PC-3 (cell line): ENCODE results near the gene GDPD5. TPM values are rescaled to one million over a fixed set of nuclear protein-coding genes. Genes with fewer than 3 reads are reported as not detected.

Experiments
- ATAC-seq: fragments of 200-7000 bp; cut with Tn5 transposase; 2 replicates; pipeline ENCODE4 v1.9.1; 2020; ENCODE audit warnings: mild to moderate bottlenecking, moderate library complexity
- BruUV-seq: library from RNA; stranded (reverse); fragments of 400-500 nt; replicated peaks from 2 replicates; lab custom pipeline; 2021; lab: Mats Ljungman, UMichigan
- CTCF ChIA-PET: fragments of 300-600 bp; sonication (Branson Sonifier 250); formaldehyde crosslinking; loops from one replicate; lab custom pipeline; 2022; ENCODE audit warnings: antibody characterized with exemption; lab: Charles Lee
- POLR2A ChIA-PET: fragments of 300-600 bp; sonication (Branson Sonifier 250); formaldehyde crosslinking; loops from one replicate; lab custom pipeline; 2022; ENCODE audit warnings: antibody characterized with exemption; ENCODE audit not compliant: unreplicated experiment; lab: Charles Lee
- DNase-seq: peaks from one replicate; pipeline ENCODE4 v3.0.0-alpha.2; 2015
- H2AFZ ChIP-seq: fragments of 300-600 bp; sonication (generic); 2 replicates; pipeline ENCODE4 v1.6.0; 2016; ENCODE audit warnings: antibody characterized with exemption, low read length
- H3F3A ChIP-seq: fragments of 300-600 bp; sonication (generic); one replicate; pipeline ENCODE4 v1.6.0; 2017; ENCODE audit warnings: antibody characterized with exemption, low read length, control low read depth, mild to moderate bottlenecking; ENCODE audit not compliant: unreplicated experiment
- H3K27ac ChIP-seq: fragments of 300-600 bp; sonication (generic); 2 replicates; pipeline ENCODE4 v1.5.1; 2016; ENCODE audit warnings: mild to moderate bottlenecking, low read length
- H3K27me3 ChIP-seq: fragments of 300-600 bp; sonication (generic); 2 replicates; pipeline ENCODE4 v1.6.1; 2016; ENCODE audit warnings: low read length, mixed read lengths
- H3K36me3 ChIP-seq: fragments of 300-600 bp; sonication (generic); 2 replicates; pipeline ENCODE4 v1.6.1; 2016; ENCODE audit warnings: low read depth, mixed run types, low read length, mixed read lengths
- H3K4me1 ChIP-seq: fragments of 300-600 bp; sonication (generic); 2 replicates; pipeline ENCODE4 v1.5.1; 2016; ENCODE audit warnings: low read length; ENCODE audit not compliant: insufficient read depth
- H3K4me2 ChIP-seq: fragments of 300-600 bp; sonication (generic); 2 replicates; pipeline ENCODE4 v1.6.0; 2016; ENCODE audit warnings: low read length
- H3K4me3 ChIP-seq: fragments of 300-600 bp; sonication (generic); 2 replicates; pipeline ENCODE4 v1.5.1; 2016; ENCODE audit warnings: mild to moderate bottlenecking, low read length, mixed read lengths
- H3K79me2 ChIP-seq: fragments of 300-600 bp; sonication (generic); 2 replicates; pipeline ENCODE4 v1.6.1; 2017; ENCODE audit warnings: low read length, mixed read lengths
- H3K9ac ChIP-seq: fragments of 300-600 bp; sonication (generic); 2 replicates; pipeline ENCODE4 v1.6.0; 2016; ENCODE audit warnings: mild to moderate bottlenecking, low read length
- H3K9me2 ChIP-seq: fragments of 300-600 bp; sonication (generic); replicated peaks from 2 replicates; pipeline ENCODE4 v1.6.1; 2016; ENCODE audit warnings: mixed run types, low read length, mixed read lengths
- H3K9me3 ChIP-seq: fragments of 300-600 bp; sonication (generic); 2 replicates; pipeline ENCODE4 v1.6.1; 2016; ENCODE audit warnings: low read length, mixed read lengths
- H4K20me1 ChIP-seq: fragments of 300-600 bp; sonication (generic); 2 replicates; pipeline ENCODE4 v1.6.1; 2016; ENCODE audit warnings: low read length, mixed read lengths
- EZH2 ChIP-seq: fragments of 300-600 bp; sonication (generic); IDR thresholded peaks from one replicate; pipeline ENCODE4 v1.6.1; 2017; ENCODE audit warnings: antibody characterized with exemption, mild to moderate bottlenecking, low read length; ENCODE audit not compliant: unreplicated experiment
- EZH2phosphoT487 ChIP-seq: fragments of 300-600 bp; sonication (generic); IDR thresholded peaks from 2 replicates; pipeline ENCODE4 v1.6.1; 2018; ENCODE audit warnings: mild to moderate bottlenecking, antibody characterized with exemption, low read length, borderline replicate concordance
- intact Hi-C: fragments of 100-400 bp; cut with micrococcal nuclease; formaldehyde crosslinking; loops from 2 replicates; pipeline ENCODE4 v1.9.0; 2023
- total RNA-seq: library from RNA; depleted of rRNA; stranded (reverse); fragments of >200 nt; gene quantifications from 2 replicates; pipeline ENCODE4 v1.2.3, GENCODE V29; 2014
- TF ChIP-seq, protein P1 (sequence below): fragments of 300-600 bp; sonication (generic); conservative IDR thresholded peaks from 2 replicates; pipeline ENCODE4 v1.5.1; 2017; ENCODE audit warnings: antibody characterized with exemption, low read depth, mild to moderate bottlenecking, low read length

The GDPD5 gene
- total RNA-seq, 1 experiment from 2014 or later = 21.4 TPM

DNA sequence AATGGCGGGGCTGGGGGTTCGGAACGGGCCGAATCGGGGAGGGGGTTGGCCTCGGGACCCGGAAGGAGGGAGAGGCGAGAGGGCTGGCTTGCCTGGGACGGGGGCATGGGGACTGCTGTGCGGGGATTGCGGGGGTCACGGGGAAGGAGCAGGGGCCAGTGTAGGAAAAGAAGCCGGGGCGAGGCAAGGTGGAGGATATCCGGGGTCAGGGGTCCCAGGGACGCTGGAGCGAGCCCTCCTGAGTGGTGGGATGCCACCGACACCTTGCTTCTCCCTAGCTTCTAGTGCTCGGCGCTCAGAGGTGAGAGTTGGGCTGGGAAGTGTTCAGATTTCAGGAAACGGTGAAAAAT, 426 bp upstream of the GDPD5 start:
- Histone ChIP-seq H3K27me3 (no peaks in the 10 kb centered on the region), H2AFZ (peak overlapping the region; percentile 92), H3K27ac (no peak overlapping the region), H3K4me3 (peak overlapping the region; percentile 96), H3K9me3 (no peaks in the 10 kb centered on the region), H3K79me2 (peaks cover 11% of the 10 kb centered on the region; the same call in 1 of the 2 replicates), H3K36me3 (no peaks in the 10 kb centered on the region), H4K20me1 (no peaks in the 10 kb centered on the region), H3K4me2 (peak overlapping the region; percentile 100), H3K4me1 (peaks cover 20% of the 10 kb centered on the region), H3K9me2 (no peaks in the 10 kb centered on the region), H3F3A (no peaks in the 10 kb centered on the region), H3K9ac (peak overlapping the region; percentile 79)
- no peak for TF ChIP-seq EZH2
- TF ChIP-seq EZH2phosphoT487 = no peak
- TF ChIP-seq, protein P1, sequence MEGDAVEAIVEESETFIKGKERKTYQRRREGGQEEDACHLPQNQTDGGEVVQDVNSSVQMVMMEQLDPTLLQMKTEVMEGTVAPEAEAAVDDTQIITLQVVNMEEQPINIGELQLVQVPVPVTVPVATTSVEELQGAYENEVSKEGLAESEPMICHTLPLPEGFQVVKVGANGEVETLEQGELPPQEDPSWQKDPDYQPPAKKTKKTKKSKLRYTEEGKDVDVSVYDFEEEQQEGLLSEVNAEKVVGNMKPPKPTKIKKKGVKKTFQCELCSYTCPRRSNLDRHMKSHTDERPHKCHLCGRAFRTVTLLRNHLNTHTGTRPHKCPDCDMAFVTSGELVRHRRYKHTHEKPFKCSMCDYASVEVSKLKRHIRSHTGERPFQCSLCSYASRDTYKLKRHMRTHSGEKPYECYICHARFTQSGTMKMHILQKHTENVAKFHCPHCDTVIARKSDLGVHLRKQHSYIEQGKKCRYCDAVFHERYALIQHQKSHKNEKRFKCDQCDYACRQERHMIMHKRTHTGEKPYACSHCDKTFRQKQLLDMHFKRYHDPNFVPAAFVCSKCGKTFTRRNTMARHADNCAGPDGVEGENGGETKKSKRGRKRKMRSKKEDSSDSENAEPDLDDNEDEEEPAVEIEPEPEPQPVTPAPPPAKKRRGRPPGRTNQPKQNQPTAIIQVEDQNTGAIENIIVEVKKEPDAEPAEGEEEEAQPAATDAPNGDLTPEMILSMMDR = no peak
- DNase-seq (no peak), ATAC-seq (no peak)
- CTCF ChIA-PET = interaction anchor here (0.6 to 1.2 kb wide), 3 partner anchors 26 to 626 kb away, joined by 7 to 11 read pairs (median 9); no protein-coding TSS in a partner anchor
- POLR2A ChIA-PET = no interaction called here
- no TSS peak for BruUV-seq
- intact Hi-C loops = no loop called here

DNA sequence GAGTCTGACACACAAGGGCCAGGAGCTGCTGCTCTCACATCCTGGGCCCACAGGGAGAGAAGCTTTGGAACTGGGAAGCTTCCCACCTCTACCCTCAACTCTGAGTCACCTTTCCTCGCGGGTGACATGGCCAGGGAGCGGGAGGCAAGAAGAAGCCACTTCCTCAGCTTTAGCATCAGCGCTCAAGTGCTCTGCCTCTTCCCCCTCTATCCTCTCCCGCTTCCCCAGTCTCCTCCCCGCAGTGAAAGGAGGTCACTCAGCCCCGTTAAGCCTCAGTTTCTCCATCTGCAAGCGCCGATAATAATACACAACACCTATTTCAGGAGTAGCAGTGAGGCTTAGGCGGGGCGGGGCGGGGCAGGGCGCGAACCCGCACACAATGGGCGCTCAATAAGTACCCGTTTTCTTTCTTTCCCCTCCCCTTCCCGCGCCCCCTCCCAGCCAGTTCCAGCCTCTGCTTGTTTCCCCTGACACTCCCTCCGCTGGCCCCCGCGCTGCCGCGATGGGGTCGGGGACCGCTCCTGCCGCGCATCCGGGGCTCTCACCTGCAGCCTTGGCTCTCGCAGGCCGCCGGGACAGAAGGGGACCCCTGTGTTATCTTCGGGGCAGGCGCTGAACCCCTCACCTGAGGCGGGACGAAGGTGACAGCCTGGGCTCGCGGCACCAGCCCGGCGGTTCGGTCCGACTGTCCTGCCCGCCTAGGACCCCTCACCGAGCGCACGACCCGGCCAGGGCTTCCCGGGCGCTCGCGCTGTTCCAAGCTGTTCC, 892 bp downstream of the GDPD5 start:
- H3K9me3 ChIP-seq = no peaks in the 10 kb centered on the region
- H3K27ac ChIP-seq = no peak overlapping the region
- H3K27me3 ChIP-seq = no peaks in the 10 kb centered on the region
- ATAC-seq = peak; percentile 16
- H2AFZ ChIP-seq = peak overlapping the region; percentile 92
- peak overlapping the region; percentile 100 for H3K4me2 ChIP-seq
- ChIA-PET POLR2A (interaction anchor here (0.6 kb wide), 3 partner anchors 26 to 285 kb away, joined by 3 read pairs; no protein-coding TSS in a partner anchor), CTCF (interaction anchor here (0.6 to 1.0 kb wide), 3 partner anchors 81 to 675 kb away, joined by 3 read pairs; no protein-coding TSS in a partner anchor)
- peak overlapping the region; percentile 79 for H3K9ac ChIP-seq
- no peaks in the 10 kb centered on the region for H3K36me3 ChIP-seq
- H3F3A ChIP-seq = no peaks in the 10 kb centered on the region
- H4K20me1 ChIP-seq = no peaks in the 10 kb centered on the region
- TSS peak; percentile 29 for BruUV-seq
- intact Hi-C loops = no loop called here
- peak; percentile 71 for DNase-seq
- peak overlapping the region; percentile 96 for H3K4me3 ChIP-seq
- H3K9me2 ChIP-seq = no peaks in the 10 kb centered on the region
- H3K79me2 ChIP-seq = peaks cover 11% of the 10 kb centered on the region; the same call in 1 of the 2 replicates
- TF ChIP-seq, protein P1 = no peak
- TF ChIP-seq EZH2phosphoT487 (no peak), EZH2 (no peak)
- peaks cover 20% of the 10 kb centered on the region for H3K4me1 ChIP-seq
